ENCODE data around the gene AFTPH.

AFTPH gene

GRCh38 chr2:64629329-64629781, 105.2 kb downstream of the AFTPH start:
- DNase-seq (ENCODE audit: low read depth, low spot score), result no peak

DNA sequence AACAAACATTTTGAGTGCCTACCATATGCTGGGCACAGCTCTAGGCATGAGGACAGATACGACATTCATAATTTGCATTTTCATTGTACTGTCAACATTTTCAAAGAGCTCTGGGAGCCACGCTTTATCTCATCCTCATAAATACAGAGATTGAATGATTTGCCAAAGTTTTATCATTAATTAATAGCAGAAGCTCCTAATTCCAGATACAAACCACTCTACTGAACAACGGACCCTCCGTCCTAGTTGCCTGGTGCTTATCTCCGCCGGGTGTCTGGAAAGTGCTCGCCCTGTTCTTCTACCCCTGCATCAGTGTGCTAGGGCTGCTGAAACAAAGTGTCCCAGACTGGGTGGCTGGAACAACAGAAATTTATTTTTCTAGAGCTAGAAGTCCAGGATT, 105.7 kb downstream of the AFTPH start:
- no peak for DNase-seq (ENCODE audit: low read depth, low spot score)

DNA sequence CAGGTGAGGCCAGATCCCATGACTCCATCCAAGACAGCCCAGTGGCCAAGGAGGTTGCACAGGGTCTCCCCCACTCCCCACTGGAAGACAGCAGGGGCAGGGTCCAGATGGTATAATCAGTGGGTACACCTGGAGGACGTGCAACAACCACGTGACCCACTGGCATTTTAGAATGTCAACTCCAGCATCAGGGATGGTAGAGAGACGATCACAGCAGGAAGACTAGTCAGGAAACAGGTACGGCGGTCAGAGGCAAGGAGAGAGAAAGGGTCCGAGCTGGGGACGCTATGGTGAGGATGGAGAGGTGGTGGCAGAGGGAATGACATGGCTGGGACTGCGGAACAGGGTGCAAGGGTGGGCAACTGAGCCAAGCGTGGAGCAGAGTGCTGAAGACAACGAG, 106.6 kb downstream of the AFTPH start:
- DNase-seq (ENCODE audit: low read depth, low spot score), result no peak

DNA sequence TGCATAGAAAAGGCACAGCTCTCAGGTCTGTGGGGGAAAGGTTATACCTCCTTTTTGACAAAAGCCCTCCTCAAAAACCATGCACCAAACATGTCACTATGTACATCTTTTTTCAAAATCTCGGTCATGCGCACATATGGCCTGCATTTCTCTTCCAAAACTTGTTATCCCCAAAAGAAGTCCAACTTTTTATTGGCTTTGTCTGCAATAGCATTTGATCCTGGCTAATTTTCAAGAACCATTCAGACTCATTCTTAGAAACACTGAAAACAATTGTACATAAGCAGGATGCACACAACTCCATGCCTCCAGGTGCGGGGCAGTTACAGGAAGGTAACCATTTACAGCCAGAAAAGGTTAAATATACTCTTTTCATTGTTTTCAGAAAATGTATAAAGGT, 107.6 kb downstream of the AFTPH start:
- no peak for DNase-seq (ENCODE audit: low read depth, low spot score)

- DNase-seq (ENCODE audit: low read depth, low spot score), result no peak
Observed at GRCh38 chr2:64632835-64633819, 109.0 kb downstream of the AFTPH start.

GRCh38 chr2:64634345-64635267, 110.5 kb downstream of the AFTPH start:
- no peak for DNase-seq (ENCODE audit: low read depth, low spot score)

DNA sequence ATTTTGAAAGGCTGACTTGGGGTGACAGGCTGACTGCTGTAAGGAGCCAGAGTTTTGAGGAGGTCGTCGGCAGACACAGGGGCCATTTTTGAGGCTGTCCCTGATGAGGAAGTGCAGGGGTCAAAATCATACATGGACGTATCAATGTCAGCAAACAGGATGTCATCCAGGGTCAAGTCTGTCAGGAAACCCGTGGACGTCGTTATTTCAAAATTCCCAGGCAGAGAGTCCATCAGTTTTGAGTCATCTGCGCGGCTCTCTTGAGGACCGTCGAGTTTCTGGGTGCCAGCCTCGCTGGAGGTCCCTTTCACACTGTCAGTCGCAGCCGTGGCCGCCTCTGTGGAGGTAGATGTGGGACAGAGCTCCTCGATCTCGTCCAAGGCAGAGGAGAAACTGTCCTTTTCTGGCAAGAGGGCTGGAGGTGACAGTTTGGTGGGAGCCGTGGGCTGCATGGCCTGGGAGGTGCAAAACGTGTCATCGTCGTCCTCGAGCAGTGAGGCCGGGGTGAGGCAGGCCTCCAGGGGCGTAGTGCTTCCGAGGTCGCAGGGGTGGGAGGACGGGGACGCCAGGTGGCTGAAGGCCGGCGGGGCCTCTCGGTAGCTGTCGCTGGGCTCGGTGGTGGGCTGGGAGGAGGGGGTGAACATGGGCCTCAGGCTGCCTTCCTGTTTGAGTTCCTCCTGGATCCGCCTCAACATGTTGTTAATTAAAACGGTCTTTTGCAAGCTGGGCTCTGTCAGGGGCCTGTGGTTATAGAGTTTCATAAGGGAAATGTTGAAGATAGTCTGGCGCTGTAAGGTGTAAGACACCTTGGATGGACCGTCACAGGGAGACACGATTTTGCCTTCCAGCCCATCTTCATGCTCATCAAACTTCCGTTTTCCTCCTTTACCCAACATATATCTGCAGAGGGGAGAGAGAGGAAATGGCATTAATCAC, 112.1 kb downstream of the AFTPH start:
- no peak for DNase-seq (ENCODE audit: low read depth, low spot score)

- DNase-seq (ENCODE audit: low read depth, low spot score), result no peak
Observed at GRCh38 chr2:64637000-64637635, 113.0 kb downstream of the AFTPH start.

GRCh38 chr2:64637931-64638330, 113.8 kb downstream of the AFTPH start:
- no peak for DNase-seq (ENCODE audit: low read depth, low spot score)

GRCh38 chr2:64638502-64639120, 114.5 kb downstream of the AFTPH start:
- DNase-seq (ENCODE audit: low read depth, low spot score), result no peak

- no peak for DNase-seq (ENCODE audit: low read depth, low spot score)
Observed at GRCh38 chr2:64639691-64640090, 115.6 kb downstream of the AFTPH start.

DNA sequence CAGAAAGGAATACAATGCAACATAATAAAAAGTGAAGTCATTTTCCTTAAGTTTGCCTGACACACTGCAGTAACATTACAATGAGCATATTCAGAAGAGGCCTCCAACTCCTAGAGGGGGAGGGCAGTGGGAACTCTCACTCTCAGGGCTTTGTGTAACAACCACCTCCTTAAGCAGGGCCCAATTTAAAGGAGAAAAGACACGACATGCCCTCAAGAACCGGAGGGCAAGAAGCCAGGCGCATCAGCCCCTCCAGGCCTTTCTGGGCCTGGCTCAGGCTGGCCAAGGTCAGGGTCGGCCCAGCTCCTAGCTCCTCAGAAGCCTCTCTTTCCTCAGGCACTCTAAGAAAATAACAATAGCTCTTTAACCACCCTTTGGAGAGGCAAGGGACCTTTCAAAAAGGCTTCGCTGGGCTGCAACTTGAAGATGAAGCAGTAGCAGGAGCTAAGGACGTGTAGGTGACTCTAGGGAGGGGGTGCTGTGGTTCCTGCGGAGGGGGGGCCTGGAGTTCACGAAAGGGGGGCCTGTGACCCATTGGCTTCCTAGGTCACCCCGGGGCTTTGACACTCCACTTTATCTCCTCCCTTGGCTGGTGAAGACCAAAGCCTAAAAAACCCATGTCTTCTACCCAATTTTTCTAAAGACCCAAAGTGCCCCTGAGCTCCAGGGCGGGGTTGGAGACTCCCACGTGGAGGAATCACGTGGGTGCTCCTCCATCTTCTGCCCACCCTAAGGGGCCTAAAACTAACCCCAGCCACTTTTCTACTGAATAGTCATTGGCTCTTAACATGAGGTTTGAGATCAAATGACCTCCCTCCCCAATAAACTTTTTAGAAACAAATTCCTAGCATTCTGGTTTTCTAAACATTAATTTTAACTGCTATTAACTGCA, 116.3 kb downstream of the AFTPH start:
- DNase-seq (ENCODE audit: low read depth, low spot score), result no peak

DNA sequence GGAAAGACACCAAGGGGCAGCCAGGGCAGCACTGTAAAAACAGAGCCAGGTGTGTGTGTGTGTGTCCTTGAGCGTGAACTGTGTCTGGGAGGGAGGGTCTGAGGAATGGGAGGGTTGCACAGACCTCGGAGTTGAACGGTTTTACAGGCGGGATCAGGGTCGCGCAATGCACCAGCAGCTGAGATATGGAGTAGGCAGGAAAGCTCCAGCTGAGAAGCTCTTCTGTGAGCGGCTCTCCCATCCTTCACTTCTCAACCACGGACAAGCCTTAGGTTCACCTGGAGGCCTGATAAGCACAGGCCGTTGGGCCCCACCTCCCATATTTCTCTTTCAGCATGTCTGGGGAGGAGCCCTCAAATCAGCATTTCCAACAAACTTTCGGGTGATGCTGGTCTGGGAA, 117.5 kb downstream of the AFTPH start:
- no peak for DNase-seq (ENCODE audit: low read depth, low spot score)

All from astrocyte of the hippocampus (primary cell).